H1 (cell line): ENCODE data around the gene MS4A5. TPM values are rescaled to one million over a fixed set of nuclear protein-coding genes. Genes with fewer than 3 reads are reported as not detected.

Experiments
- CTCF ChIA-PET: fragments of 300-600 bp; sonication (Branson Sonifier 250); formaldehyde crosslinking; loops from one replicate; lab custom pipeline; 2021; ENCODE audit not compliant: partially characterized antibody; lab: Charles Lee
- POLR2A ChIA-PET: fragments of 300-600 bp; sonication (Branson Sonifier 250); formaldehyde crosslinking; loops from one replicate; lab custom pipeline; 2021; ENCODE audit warnings: inconsistent platforms; ENCODE audit not compliant: partially characterized antibody; lab: Charles Lee
- DNase-seq, 2 experiments: peaks; one replicate each; pipeline versions ENCODE4 v3.0.0 to v3.0.0-alpha.2; 2010 to 2022; ENCODE audit warnings: low spot score in 2 of 2, low read depth in 1 of 2, mixed read lengths in 1 of 2
- FAIRE-seq: peaks from 2 replicates; lab custom pipeline; 2011; peaks lifted over from hg19 to GRCh38; lab: Jason Lieb, UNC
- H2AFZ ChIP-seq: 2 replicates; pipeline ENCODE4 v1.8.1; 2012; ENCODE audit warnings: low read length, inconsistent platforms
- H2AK5ac ChIP-seq: 2 replicates; pipeline ENCODE4 v1.6.1; 2013; ENCODE audit warnings: low read depth, low read length
- H2BK120ac ChIP-seq: replicated peaks from 2 replicates; pipeline ENCODE3; 2013; ENCODE audit warnings: low read depth, low read length, inconsistent platforms
- H2BK12ac ChIP-seq: 2 replicates; pipeline ENCODE4 v1.6.1; 2013; ENCODE audit warnings: low read depth, low read length
- H2BK15ac ChIP-seq: 2 replicates; pipeline ENCODE4 v1.6.1; 2013; ENCODE audit warnings: low read length
- H2BK20ac ChIP-seq: 2 replicates; pipeline ENCODE4 v1.6.1; 2013; ENCODE audit warnings: low read length
- H2BK5ac ChIP-seq: 2 replicates; pipeline ENCODE4 v1.6.1; 2013; ENCODE audit warnings: low read depth, low read length
- H3K14ac ChIP-seq: 2 replicates; pipeline ENCODE4 v1.6.1; 2013; ENCODE audit warnings: inconsistent platforms; ENCODE audit not compliant: insufficient read length
- H3K18ac ChIP-seq: 2 replicates; pipeline ENCODE4 v1.6.1; 2013; ENCODE audit warnings: low read length; ENCODE audit errors: extremely low read depth
- H3K23ac ChIP-seq: 2 replicates; pipeline ENCODE4 v1.6.1; 2013; ENCODE audit warnings: inconsistent platforms; ENCODE audit not compliant: insufficient read length
- H3K23me2 ChIP-seq: 2 replicates; pipeline ENCODE4 v1.6.1; 2013; ENCODE audit warnings: low read depth, low read length
- H3K27ac ChIP-seq: 2 replicates; pipeline ENCODE4 v1.6.1; 2011; ENCODE audit warnings: low read depth, low read length, inconsistent platforms
- H3K27me3 ChIP-seq, 4 experiments: replicated peaks in 1 of 4; 1 replicate in 1 of 4; 2 replicates in 3 of 4; pipeline versions ENCODE4 v1.6.1 to v1.8.1; 2011 to 2013; ENCODE audit warnings: low read length in 3 of 4, mild to moderate bottlenecking in 3 of 4, inconsistent platforms in 2 of 4, mixed read lengths in 2 of 4, moderate library complexity in 1 of 4; ENCODE audit not compliant: control insufficient read depth in 3 of 4, insufficient read depth in 3 of 4; ENCODE audit errors: extremely low read depth in 1 of 4
- H3K36me3 ChIP-seq, 4 experiments: 2 replicates each; pipeline versions ENCODE4 v1.6.1 to v1.8.1; 2011 to 2013; ENCODE audit warnings: mild to moderate bottlenecking in 4 of 4, low read length in 3 of 4, moderate library complexity in 2 of 4, control low read depth in 1 of 4, inconsistent platforms in 1 of 4; ENCODE audit not compliant: insufficient read depth in 4 of 4, control insufficient read depth in 2 of 4
- H3K4ac ChIP-seq: replicated peaks from 2 replicates; pipeline ENCODE3; 2013; ENCODE audit warnings: low read length, low read depth, mixed read lengths, inconsistent platforms; ENCODE audit not compliant: insufficient read length
- H3K4me1 ChIP-seq, 4 experiments: replicated peaks in 1 of 4; 1 replicate in 1 of 4; 2 replicates in 3 of 4; pipeline versions ENCODE4 v1.6.1 to v1.8.1; 2011 to 2013; ENCODE audit warnings: low read length in 3 of 4, inconsistent platforms in 2 of 4, mixed read lengths in 1 of 4; ENCODE audit not compliant: insufficient read depth in 4 of 4, control insufficient read depth in 3 of 4
- H3K4me2 ChIP-seq, 2 experiments: 2 replicates each; pipeline versions ENCODE4 v1.6.1 to v1.8.1; 2011 to 2013; ENCODE audit warnings: low read depth in 2 of 2, low read length in 2 of 2, control low read depth in 1 of 2, inconsistent platforms in 1 of 2, mild to moderate bottlenecking in 1 of 2; ENCODE audit not compliant: insufficient read depth in 1 of 2
- H3K4me3 ChIP-seq, 4 experiments: fragments of 200-600, 300-600 bp in 1 of 4; sonication (generic), shearing (Covaris generic), sonication (Bioruptor Twin) in 1 of 4; 2 replicates each; pipeline versions ENCODE4 v1.5.1 to v1.8.1; 2011 to 2016; ENCODE audit warnings: low read length in 4 of 4, low read depth in 3 of 4, control low read depth in 2 of 4, inconsistent platforms in 2 of 4, mild to moderate bottlenecking in 2 of 4, mixed read lengths in 1 of 4, moderate library complexity in 1 of 4; ENCODE audit not compliant: insufficient read depth in 2 of 4; ENCODE audit errors: extremely low read depth in 1 of 4
- H3K56ac ChIP-seq: replicated peaks from 2 replicates; pipeline ENCODE3; 2013; ENCODE audit warnings: low read depth, mild to moderate bottlenecking, mixed read lengths, low read length, inconsistent platforms; ENCODE audit not compliant: insufficient read length
- H3K79me1 ChIP-seq: 2 replicates; pipeline ENCODE4 v1.6.1; 2013; ENCODE audit warnings: low read depth, low read length, control low read depth
- H3K79me2 ChIP-seq, 2 experiments: 2 replicates each; pipeline versions ENCODE4 v1.6.1 to v1.8.1; 2012 to 2013; ENCODE audit warnings: low read length in 2 of 2, mild to moderate bottlenecking in 2 of 2, inconsistent platforms in 1 of 2; ENCODE audit not compliant: insufficient read depth in 2 of 2, control insufficient read depth in 1 of 2
- H3K9ac ChIP-seq, 4 experiments: replicated peaks in 1 of 4; 1 replicate in 1 of 4; 2 replicates in 3 of 4; pipeline versions ENCODE4 v1.6.1 to v1.8.1; 2011 to 2013; ENCODE audit warnings: low read depth in 3 of 4, low read length in 3 of 4, control low read depth in 2 of 4, mild to moderate bottlenecking in 2 of 4, moderate library complexity in 2 of 4, inconsistent platforms in 1 of 4; ENCODE audit errors: extremely low read depth in 1 of 4
- H3K9me3 ChIP-seq, 2 experiments: 2 replicates each; pipeline versions ENCODE4 v1.6.1 to v1.8.1; 2012 to 2013; ENCODE audit warnings: mild to moderate bottlenecking in 2 of 2, moderate library complexity in 2 of 2, control low read depth in 1 of 2, inconsistent platforms in 1 of 2, low read depth in 1 of 2, low read length in 1 of 2, mixed read lengths in 1 of 2; ENCODE audit not compliant: insufficient read depth in 2 of 2
- H4K20me1 ChIP-seq, 2 experiments: replicated peaks in 1 of 2; 2 replicates each; pipeline versions ENCODE3 to v1.8.1; 2011 to 2013; ENCODE audit warnings: inconsistent platforms in 2 of 2, low read length in 2 of 2, mild to moderate bottlenecking in 1 of 2; ENCODE audit not compliant: insufficient read depth in 2 of 2, control insufficient read depth in 1 of 2
- H4K5ac ChIP-seq: 2 replicates; pipeline ENCODE4 v1.6.1; 2013; ENCODE audit warnings: low read length, low read depth, mixed read lengths, inconsistent platforms; ENCODE audit not compliant: insufficient read length
- H4K8ac ChIP-seq: 2 replicates; pipeline ENCODE4 v1.8.0; 2013; ENCODE audit warnings: mild to moderate bottlenecking, moderate library complexity, low read length, inconsistent platforms; ENCODE audit not compliant: insufficient read depth; ENCODE audit errors: extremely low read depth
- H4K91ac ChIP-seq: replicated peaks from 2 replicates; pipeline ENCODE3; 2013; ENCODE audit warnings: low read length, mixed read lengths, inconsistent platforms; ENCODE audit not compliant: insufficient read length
- POLR2A ChIP-seq, 2 experiments: IDR thresholded peaks; 1 replicate in 1 of 2; 2 replicates in 1 of 2; pipeline ENCODE4 v1.6.1; 2011; ENCODE audit warnings: low read depth in 2 of 2, low read length in 2 of 2, mild to moderate bottlenecking in 2 of 2; ENCODE audit errors: control extremely low read depth in 1 of 2
- WGBS, 2 experiments: shearing (Covaris generic) in 1 of 2; methylation state at CpG; one replicate each; pipeline versions ENCODE4 v1.1.6 to v1.1.7; 2013 to 2015; ENCODE audit warnings: low lambda C conversion rate in 2 of 2, mixed read lengths in 2 of 2, inconsistent platforms in 1 of 2, low coverage in 1 of 2, missing lambda C conversion rate in 1 of 2; ENCODE audit not compliant: insufficient replicate concordance in 2 of 2, insufficient coverage in 1 of 2, insufficient read length in 1 of 2; ENCODE audit errors: extremely low coverage in 1 of 2, missing lambda C conversion rate in 1 of 2; 5-methylcytosine and 5-hydroxymethylcytosine counted together
- polyA plus RNA-seq, 7 experiments: library from polyadenylated mRNA; depleted of rRNA in 3 of 7; stranded (reverse) in 5 of 7; unstranded in 2 of 7; fragments of >200 nt in 5 of 7; fragments of 200-250 nt in 2 of 7; gene quantifications; 1 replicate in 5 of 7; 2 replicates in 1 of 7; 4 replicates in 1 of 7; pipeline versions ENCODE4 v1.2.1 to v1.2.3, GENCODE V29; 2011 to 2013; ENCODE audit warnings: missing spikeins in 2 of 7, mixed read lengths in 2 of 7
- total RNA-seq: library from RNA; stranded (reverse); fragmentation: NEBNext Ultra II Directional; extraction: Animal tissue kit (Norgen Biotek cat#: 25700); gene quantifications from 2 replicates; pipeline ENCODE4 v1.2.1, GENCODE V29; 2021

MS4A5 gene
- total and polyA plus RNA-seq, 2 of the 8 experiments (the other 6 are each of a cell fraction or from before 2014, with no cell fraction given) = not detected

GRCh38 chr11:60482361-60482760 is 53.0 kb downstream of the MS4A5 start:
- ChIA-PET CTCF (no interaction called here), POLR2A (no interaction called here)
- H2AFZ ChIP-seq = no peak overlapping the region
- H4K8ac ChIP-seq = no peak overlapping the region
- no peak overlapping the region for H3K23ac ChIP-seq
- H3K9ac ChIP-seq = no peak overlapping the region
- no peak overlapping the region for H3K4me3 ChIP-seq
- no peak for TF ChIP-seq POLR2A (IDR thresholded peaks at IDR 0.05; ENCODE audit: control extremely low read depth in 1 of 2, low read depth in 2 of 2, low read length in 2 of 2)
- TF ChIP-seq, all 59 proteins: peak for 0
- H2BK15ac ChIP-seq = no peak overlapping the region
- H2BK20ac ChIP-seq = no peak overlapping the region
- no peaks in the 10 kb centered on the region for H3K79me1 ChIP-seq
- no peak overlapping the region for H3K27ac ChIP-seq
- 96% methylated on average over 2 of the region's 2 CpGs; no CpG with 5 or more reads in 1 of the 2 experiments for WGBS, 2 experiments
- no peaks in the 10 kb centered on the region for H3K23me2 ChIP-seq
- no peak for FAIRE-seq
- no peaks in the 10 kb centered on the region for H3K9me3 ChIP-seq
- no peak overlapping the region for H3K14ac ChIP-seq
- no peaks in the 10 kb centered on the region for H3K79me2 ChIP-seq
- H2AK5ac ChIP-seq = no peak overlapping the region
- no peak overlapping the region for H3K18ac ChIP-seq
- no peak overlapping the region for H4K5ac ChIP-seq
- no peak for DNase-seq
- H2BK5ac ChIP-seq = no peak overlapping the region
- H4K91ac ChIP-seq = no peak overlapping the region
- no peak overlapping the region for H3K4ac ChIP-seq
- H3K4me1 ChIP-seq = no peaks in the 10 kb centered on the region
- H3K56ac ChIP-seq = no peak overlapping the region
- no peaks in the 10 kb centered on the region for H3K27me3 ChIP-seq
- no peak overlapping the region for H3K4me2 ChIP-seq
- no peak overlapping the region for H2BK12ac ChIP-seq
- no peaks in the 10 kb centered on the region for H4K20me1 ChIP-seq
- no peak overlapping the region for H2BK120ac ChIP-seq
- H3K36me3 ChIP-seq = no peaks in the 10 kb centered on the region
